Mononuclear cell (primary cell): ENCODE data around the gene CACNB3. TPM values are rescaled to one million over a fixed set of nuclear protein-coding genes. Genes with fewer than 3 reads are reported as not detected.

Experiments
- H3K27me3 ChIP-seq: 2 replicates; pipeline ENCODE4 v1.6.0; 2011; ENCODE audit warnings: low read length, control low read depth; ENCODE audit not compliant: insufficient read depth
- H3K4me1 ChIP-seq: 2 replicates; pipeline ENCODE4 v1.5.1; 2011; ENCODE audit warnings: mild to moderate bottlenecking, low read length, control low read depth; ENCODE audit not compliant: insufficient read depth
- H3K4me3 ChIP-seq: 2 replicates; pipeline ENCODE4 v1.5.1; 2011; ENCODE audit warnings: mild to moderate bottlenecking, low read length, moderate library complexity
- H3K9me3 ChIP-seq: 2 replicates; pipeline ENCODE4 v1.5.1; 2011; ENCODE audit warnings: low read depth, mild to moderate bottlenecking, control low read depth, low read length
- total RNA-seq: library from RNA; depleted of rRNA; stranded (reverse); fragments of >200 nt; gene quantifications from one replicate; pipeline ENCODE4 v1.2.3, GENCODE V29; 2012

The CACNB3 gene
- total RNA-seq, result 0.63 TPM

- H3K4me1 ChIP-seq, result peaks cover 33% of the 10 kb centered on the region
- peak within 1 kb of the TSS; percentile 38 for H3K4me3 ChIP-seq
- no peaks in the 10 kb centered on the region for H3K9me3 ChIP-seq
- peaks cover 27% of the 10 kb centered on the region for H3K27me3 ChIP-seq
Measured at GRCh38 chr12:48817873-48818830, at the start of gene CACNB3. Gene CACNB3 (plus strand): TSS chr12:48818496. CDS start chr12:48818930, 434 bp downstream.

DNA sequence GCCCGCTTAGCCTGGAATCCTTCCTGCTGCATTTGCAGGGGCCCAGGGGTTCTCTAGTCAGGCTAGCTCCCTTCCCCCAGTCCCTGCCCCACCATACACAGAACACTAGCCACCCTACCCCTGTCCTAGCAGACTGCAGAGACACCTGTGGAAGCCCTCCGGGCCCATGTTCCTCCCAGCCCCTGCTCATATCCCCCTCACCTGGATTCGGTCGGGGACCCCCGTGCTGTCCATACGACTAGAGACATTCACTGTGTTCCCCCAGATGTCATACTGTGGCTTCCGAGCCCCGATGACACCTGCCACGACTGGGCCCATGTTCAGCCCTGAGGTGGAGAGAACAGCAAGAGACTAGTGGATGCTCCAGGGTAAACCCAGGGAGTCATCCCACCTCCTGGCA is 49.6 kb upstream of the CACNB3 start:
- H3K4me3 ChIP-seq, result no peak overlapping the region
- no peaks in the 10 kb centered on the region for H3K9me3 ChIP-seq
- H3K27me3 ChIP-seq, result no peaks in the 10 kb centered on the region
- peaks cover 24% of the 10 kb centered on the region for H3K4me1 ChIP-seq

DNA sequence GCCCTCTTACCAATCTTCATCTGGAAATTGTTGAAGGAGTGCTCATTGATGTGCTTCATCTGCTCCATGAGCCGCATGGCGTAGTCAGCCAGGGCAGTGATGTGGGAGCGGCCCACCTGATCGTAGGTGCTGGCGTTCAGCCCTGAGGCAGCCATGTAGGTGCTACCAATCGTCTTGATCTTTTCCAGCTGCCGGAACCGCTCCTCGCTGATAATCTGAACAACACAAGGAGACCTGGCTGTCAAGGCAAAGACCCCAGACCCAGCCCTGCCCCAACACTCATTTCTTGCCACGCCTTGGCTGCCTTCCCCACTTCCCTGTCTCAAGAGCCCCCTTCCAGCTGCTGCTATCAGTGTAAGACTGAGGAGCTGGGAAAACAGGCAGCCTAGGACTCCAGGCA is 47.5 kb upstream of the CACNB3 start:
- Histone ChIP-seq H3K9me3 (no peaks in the 10 kb centered on the region), H3K27me3 (no peaks in the 10 kb centered on the region), H3K4me3 (no peak overlapping the region), H3K4me1 (peaks cover 10% of the 10 kb centered on the region)

- no peaks in the 10 kb centered on the region for H3K9me3 ChIP-seq
Measured at GRCh38 chr12:48771588-48772112, 46.6 kb upstream of the CACNB3 start.

GRCh38 chr12:48773686-48774085 is 44.6 kb upstream of the CACNB3 start:
- Histone ChIP-seq H3K9me3 (no peaks in the 10 kb centered on the region), H3K4me1 (no peaks in the 10 kb centered on the region), H3K4me3 (no peak overlapping the region), H3K27me3 (no peaks in the 10 kb centered on the region)

More at GRCh38 chr12:48771588-48772112, 46.6 kb upstream of the CACNB3 start:
- H3K4me3 ChIP-seq, result no peak overlapping the region
- H3K27me3 ChIP-seq, result no peaks in the 10 kb centered on the region
- peaks cover 1% of the 10 kb centered on the region for H3K4me1 ChIP-seq

DNA sequence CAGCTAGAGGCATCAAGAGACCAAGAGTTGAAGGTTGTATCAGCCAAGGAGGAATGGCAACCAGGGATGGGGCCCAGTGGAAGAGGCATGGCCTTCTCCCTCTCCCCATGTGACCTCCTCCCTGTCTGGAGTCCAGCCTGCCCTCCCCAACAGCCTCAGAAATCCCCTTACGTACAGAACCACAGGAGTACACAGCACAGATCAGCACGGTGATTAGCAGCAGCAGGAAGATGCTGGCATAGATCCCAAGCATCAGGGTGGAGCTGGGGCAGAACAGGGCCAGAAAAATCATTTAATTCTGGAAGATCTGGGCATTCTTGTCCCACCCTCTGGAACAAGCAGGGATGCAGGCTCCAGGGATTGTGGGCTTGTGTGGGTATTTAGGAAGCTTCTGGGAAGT is 43.8 kb upstream of the CACNB3 start:
- Histone ChIP-seq H3K27me3 (no peaks in the 10 kb centered on the region), H3K4me3 (no peak overlapping the region), H3K4me1 (no peaks in the 10 kb centered on the region), H3K9me3 (no peaks in the 10 kb centered on the region)

DNA sequence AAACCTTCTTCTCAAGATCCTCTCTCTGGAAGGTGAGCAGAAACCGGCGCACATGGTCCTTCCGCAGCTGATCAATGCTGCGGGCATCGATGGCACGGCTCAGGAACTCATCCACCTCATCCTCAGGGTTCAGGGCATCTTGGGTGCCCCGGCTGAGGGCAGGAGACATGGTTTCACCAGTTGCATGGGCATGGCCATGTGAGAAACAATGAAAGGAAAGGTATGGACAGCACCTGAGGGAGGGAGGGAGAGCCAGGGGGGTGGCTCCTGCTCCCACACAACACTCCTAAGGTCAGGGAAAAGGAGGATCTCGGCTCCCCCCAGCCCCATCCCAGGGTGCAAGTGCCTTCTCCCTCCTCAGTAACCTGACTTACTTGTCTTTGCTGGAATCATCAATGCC is 43.0 kb upstream of the CACNB3 start:
- H3K9me3 ChIP-seq, result no peaks in the 10 kb centered on the region
- no peaks in the 10 kb centered on the region for H3K27me3 ChIP-seq
- no peak overlapping the region for H3K4me3 ChIP-seq
- peaks cover 3% of the 10 kb centered on the region for H3K4me1 ChIP-seq

GRCh38 chr12:48775991-48776649 is 42.2 kb upstream of the CACNB3 start:
- H3K9me3 ChIP-seq, result no peaks in the 10 kb centered on the region
- no peaks in the 10 kb centered on the region for H3K27me3 ChIP-seq

GRCh38 chr12:48776956-48777355 is 41.3 kb upstream of the CACNB3 start:
- no peak overlapping the region for H3K4me3 ChIP-seq
- H3K4me1 ChIP-seq, result peaks cover 8% of the 10 kb centered on the region
- no peaks in the 10 kb centered on the region for H3K9me3 ChIP-seq
- H3K27me3 ChIP-seq, result no peaks in the 10 kb centered on the region

More at GRCh38 chr12:48775991-48776649, 42.2 kb upstream of the CACNB3 start:
- Histone ChIP-seq H3K4me3 (no peak overlapping the region), H3K4me1 (peaks cover 8% of the 10 kb centered on the region)

GRCh38 chr12:48777501-48778400 is 40.5 kb upstream of the CACNB3 start:
- H3K4me3 ChIP-seq, result no peak overlapping the region
- no peaks in the 10 kb centered on the region for H3K9me3 ChIP-seq
- H3K4me1 ChIP-seq, result peaks cover 8% of the 10 kb centered on the region
- H3K27me3 ChIP-seq, result no peaks in the 10 kb centered on the region

GRCh38 chr12:48779869-48780268 is 38.4 kb upstream of the CACNB3 start:
- H3K4me1 ChIP-seq, result peaks cover 8% of the 10 kb centered on the region
- H3K4me3 ChIP-seq, result no peak overlapping the region
- no peaks in the 10 kb centered on the region for H3K9me3 ChIP-seq
- no peaks in the 10 kb centered on the region for H3K27me3 ChIP-seq

- Histone ChIP-seq H3K4me3 (no peak overlapping the region), H3K9me3 (no peaks in the 10 kb centered on the region), H3K27me3 (no peaks in the 10 kb centered on the region), H3K4me1 (peaks cover 8% of the 10 kb centered on the region)
Measured at GRCh38 chr12:48780381-48781025, 37.8 kb upstream of the CACNB3 start.

- Histone ChIP-seq H3K4me3 (no peak overlapping the region), H3K4me1 (peaks cover 8% of the 10 kb centered on the region), H3K9me3 (no peaks in the 10 kb centered on the region), H3K27me3 (no peaks in the 10 kb centered on the region)
Measured at GRCh38 chr12:48781750-48782456, 36.4 kb upstream of the CACNB3 start.
